K562 (cell line): ENCODE measurements around the gene SPDEF. TPM values are rescaled to one million over a fixed set of nuclear protein-coding genes. Genes with fewer than 3 reads are reported as not detected.

ENCODE experiments used
- BHLHE40 ChIP-seq: IDR thresholded peaks from 2 replicates; pipeline ENCODE4 v1.6.1; 2011; ENCODE audit warnings: low read length, improper control_type of control experiment
- CBFB ChIP-seq: sonication (generic); formaldehyde crosslinking; IDR thresholded peaks from 2 replicates; pipeline ENCODE4 v1.4.0; 2020; ENCODE audit warnings: mild to moderate bottlenecking, missing genetic modification reagents
- CHD4 ChIP-seq: fragments of 200-600 bp; sonication (generic); IDR thresholded peaks from 3 replicates; pipeline ENCODE4 v1.6.1; 2012; ENCODE audit warnings: low read depth, mild to moderate bottlenecking, mixed read lengths, low read length, inconsistent platforms; ENCODE audit not compliant: insufficient read depth, insufficient replicate concordance, poor library complexity, severe bottlenecking
- FOXA3 ChIP-seq, 2 experiments: fragments of 450-650 bp in 1 of 2; sonication (generic) in 1 of 2; formaldehyde crosslinking; IDR thresholded peaks in 1 of 2; conservative IDR thresholded peaks in 1 of 2; 2 replicates each; pipeline versions ENCODE4 v1.4.0 to v1.8.0; 2020 to 2022; ENCODE audit warnings: mild to moderate bottlenecking in 2 of 2, missing genetic modification reagents in 1 of 2
- MCM5 ChIP-seq: fragments of 450-650 bp; IDR thresholded peaks from 2 replicates; pipeline ENCODE4 v1.6.1; 2016; ENCODE audit warnings: low read depth
- NFIC ChIP-seq: fragments of 450-650 bp; IDR thresholded peaks from 2 replicates; pipeline ENCODE4 v1.6.1; 2017; ENCODE audit warnings: mild to moderate bottlenecking, inconsistent platforms
- SMARCE1 ChIP-seq: fragments of 450-650 bp; IDR thresholded peaks from 2 replicates; pipeline ENCODE4 v1.7.1; 2016; ENCODE audit warnings: mild to moderate bottlenecking
- ZNF12 ChIP-seq: sonication (generic); formaldehyde crosslinking; IDR thresholded peaks from 2 replicates; pipeline ENCODE4 v1.4.0; 2020; ENCODE audit warnings: mild to moderate bottlenecking, missing genetic modification reagents
- ZNF561 ChIP-seq: fragments of 450-650 bp; formaldehyde crosslinking; conservative IDR thresholded peaks from 2 replicates; pipeline ENCODE4 v1.4.0; 2020; ENCODE audit warnings: mild to moderate bottlenecking, moderate library complexity
- ZNF696 ChIP-seq: fragments of 250-450 bp; sonication (Bioruptor Pico); conservative IDR thresholded peaks from 2 replicates; pipeline ENCODE4 v1.4.0; 2020; ENCODE audit warnings: mild to moderate bottlenecking, moderate library complexity
- polyA plus RNA-seq, 8 experiments: library from polyadenylated mRNA; depleted of rRNA in 4 of 8; stranded (reverse) in 5 of 8; unstranded in 3 of 8; fragments of >200 nt; fragmentation: Nextera tagmentation in 2 of 8; fragmentation: Illumina TruSeq in 1 of 8; extraction: Ambion mirVana in 2 of 8; extraction: Trizol in 1 of 8; gene quantifications; 2 replicates each; pipeline versions ENCODE4 v1.2.1 to v1.2.3, GENCODE V29; 2011 to 2014; ENCODE audit warnings: inconsistent platforms in 1 of 8, missing spikeins in 1 of 8
- total RNA-seq, 7 experiments: library from RNA; depleted of rRNA in 6 of 7; stranded (reverse); fragments of >200 nt in 6 of 7; fragmentation: Illumina TruSeq in 2 of 7; extraction: Trizol in 2 of 7; gene quantifications; 2 replicates each; pipeline versions ENCODE4 v1.2.1 to v1.2.3, GENCODE V29; 2011 to 2021; ENCODE audit warnings: low replicate concordance in 1 of 7
- TF ChIP-seq, protein P1 (sequence below): fragments of 200-400 bp; formaldehyde crosslinking; IDR thresholded peaks from 2 replicates; pipeline ENCODE4 v1.6.1; 2017; ENCODE audit warnings: mild to moderate bottlenecking, low read depth, low read length, moderate library complexity
- TF ChIP-seq, protein P2 (sequence below): fragments of 250-450 bp; sonication (Bioruptor Pico); IDR thresholded peaks from 2 replicates; pipeline ENCODE4 v1.8.0; 2022; ENCODE audit warnings: moderate library complexity, mild to moderate bottlenecking, inconsistent platforms
- TF ChIP-seq, protein P3 (sequence below): sonication (generic); formaldehyde crosslinking; IDR thresholded peaks from 2 replicates; pipeline ENCODE4 v1.8.0; 2023; ENCODE audit warnings: mild to moderate bottlenecking, missing genetic modification reagents
- TF ChIP-seq, protein P4 (sequence below): IDR thresholded peaks from 2 replicates; pipeline ENCODE4 v1.6.1; 2012; ENCODE audit warnings: low read depth, low read length, improper control_type of control experiment, borderline replicate concordance
- TF ChIP-seq, protein P5 (sequence below): fragments of 450-650 bp; IDR thresholded peaks from 2 replicates; pipeline ENCODE4 v1.6.1; 2016; ENCODE audit warnings: borderline replicate concordance

Gene SPDEF
- total and polyA plus RNA-seq, 9 of the 15 experiments (the other 6 are each of a cell fraction or from before 2014, with no cell fraction given): 0.04 to 0.12 (median 0.11) TPM; not detected in 5

DNA sequence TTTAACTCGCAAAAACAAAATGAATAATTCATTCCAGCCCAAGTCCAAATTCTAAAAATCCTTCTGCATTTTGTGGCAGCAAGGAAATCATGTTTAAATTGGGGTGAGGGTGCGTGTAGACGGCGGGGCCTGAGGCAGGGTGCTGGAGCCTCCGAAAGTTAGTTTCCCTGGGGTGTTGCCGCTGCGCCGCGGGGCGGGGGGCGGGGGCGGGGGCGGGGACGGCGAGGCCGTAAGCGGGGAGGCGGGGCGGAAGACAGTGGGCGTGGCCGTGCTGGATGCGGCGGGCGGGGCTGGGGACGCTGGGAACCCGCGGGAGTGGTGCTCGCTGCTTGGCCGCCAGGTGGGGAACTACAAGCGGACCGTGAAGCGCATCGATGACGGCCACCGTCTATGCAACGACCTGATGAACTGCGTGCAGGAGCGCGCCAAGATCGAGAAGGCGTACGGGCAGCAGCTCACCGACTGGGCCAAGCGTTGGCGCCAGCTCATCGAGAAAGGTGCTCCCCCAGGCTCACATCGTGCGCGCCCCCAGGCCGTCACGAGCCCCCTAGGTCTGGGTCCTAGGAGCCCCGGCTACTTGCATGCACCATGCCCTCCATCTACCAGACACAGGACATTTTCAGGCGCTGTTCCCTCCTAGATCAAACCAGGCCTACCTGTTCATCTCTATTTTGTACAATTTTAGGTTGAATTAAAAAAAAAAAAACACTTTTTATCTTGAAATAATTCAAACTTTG lies 29.0 kb downstream of the SPDEF start (continued):
- TF ChIP-seq, protein P1, sequence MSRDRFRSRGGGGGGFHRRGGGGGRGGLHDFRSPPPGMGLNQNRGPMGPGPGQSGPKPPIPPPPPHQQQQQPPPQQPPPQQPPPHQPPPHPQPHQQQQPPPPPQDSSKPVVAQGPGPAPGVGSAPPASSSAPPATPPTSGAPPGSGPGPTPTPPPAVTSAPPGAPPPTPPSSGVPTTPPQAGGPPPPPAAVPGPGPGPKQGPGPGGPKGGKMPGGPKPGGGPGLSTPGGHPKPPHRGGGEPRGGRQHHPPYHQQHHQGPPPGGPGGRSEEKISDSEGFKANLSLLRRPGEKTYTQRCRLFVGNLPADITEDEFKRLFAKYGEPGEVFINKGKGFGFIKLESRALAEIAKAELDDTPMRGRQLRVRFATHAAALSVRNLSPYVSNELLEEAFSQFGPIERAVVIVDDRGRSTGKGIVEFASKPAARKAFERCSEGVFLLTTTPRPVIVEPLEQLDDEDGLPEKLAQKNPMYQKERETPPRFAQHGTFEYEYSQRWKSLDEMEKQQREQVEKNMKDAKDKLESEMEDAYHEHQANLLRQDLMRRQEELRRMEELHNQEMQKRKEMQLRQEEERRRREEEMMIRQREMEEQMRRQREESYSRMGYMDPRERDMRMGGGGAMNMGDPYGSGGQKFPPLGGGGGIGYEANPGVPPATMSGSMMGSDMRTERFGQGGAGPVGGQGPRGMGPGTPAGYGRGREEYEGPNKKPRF: no peak
- TF ChIP-seq NFIC (peak; percentile 60; the same call in 1 of the 2 replicates), MCM5 (no peak), ZNF12 (CRISPR knock-in tag) (no peak), ZNF561 (CRISPR knock-in tag) (no peak), SMARCE1 (no peak), FOXA3 (CRISPR knock-in tag; conservative IDR thresholded peaks at IDR 0.05 in 1 of 2, IDR thresholded peaks at IDR 0.05 in 1 of 2) (no peak), ZNF696 (CRISPR knock-in tag) (no peak), CHD4 (no peak), CBFB (CRISPR knock-in tag) (0 out of 2 replicates have a peak, but pooled peaks have one; percentile 71), BHLHE40 (no peak)
- TF ChIP-seq, protein P2, sequence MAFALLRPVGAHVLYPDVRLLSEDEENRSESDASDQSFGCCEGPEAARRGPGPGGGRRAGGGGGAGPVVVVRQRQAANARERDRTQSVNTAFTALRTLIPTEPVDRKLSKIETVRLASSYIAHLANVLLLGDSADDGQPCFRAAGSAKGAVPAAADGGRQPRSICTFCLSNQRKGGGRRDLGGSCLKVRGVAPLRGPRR (CRISPR knock-in tag): no peak
- TF ChIP-seq, protein P3, sequence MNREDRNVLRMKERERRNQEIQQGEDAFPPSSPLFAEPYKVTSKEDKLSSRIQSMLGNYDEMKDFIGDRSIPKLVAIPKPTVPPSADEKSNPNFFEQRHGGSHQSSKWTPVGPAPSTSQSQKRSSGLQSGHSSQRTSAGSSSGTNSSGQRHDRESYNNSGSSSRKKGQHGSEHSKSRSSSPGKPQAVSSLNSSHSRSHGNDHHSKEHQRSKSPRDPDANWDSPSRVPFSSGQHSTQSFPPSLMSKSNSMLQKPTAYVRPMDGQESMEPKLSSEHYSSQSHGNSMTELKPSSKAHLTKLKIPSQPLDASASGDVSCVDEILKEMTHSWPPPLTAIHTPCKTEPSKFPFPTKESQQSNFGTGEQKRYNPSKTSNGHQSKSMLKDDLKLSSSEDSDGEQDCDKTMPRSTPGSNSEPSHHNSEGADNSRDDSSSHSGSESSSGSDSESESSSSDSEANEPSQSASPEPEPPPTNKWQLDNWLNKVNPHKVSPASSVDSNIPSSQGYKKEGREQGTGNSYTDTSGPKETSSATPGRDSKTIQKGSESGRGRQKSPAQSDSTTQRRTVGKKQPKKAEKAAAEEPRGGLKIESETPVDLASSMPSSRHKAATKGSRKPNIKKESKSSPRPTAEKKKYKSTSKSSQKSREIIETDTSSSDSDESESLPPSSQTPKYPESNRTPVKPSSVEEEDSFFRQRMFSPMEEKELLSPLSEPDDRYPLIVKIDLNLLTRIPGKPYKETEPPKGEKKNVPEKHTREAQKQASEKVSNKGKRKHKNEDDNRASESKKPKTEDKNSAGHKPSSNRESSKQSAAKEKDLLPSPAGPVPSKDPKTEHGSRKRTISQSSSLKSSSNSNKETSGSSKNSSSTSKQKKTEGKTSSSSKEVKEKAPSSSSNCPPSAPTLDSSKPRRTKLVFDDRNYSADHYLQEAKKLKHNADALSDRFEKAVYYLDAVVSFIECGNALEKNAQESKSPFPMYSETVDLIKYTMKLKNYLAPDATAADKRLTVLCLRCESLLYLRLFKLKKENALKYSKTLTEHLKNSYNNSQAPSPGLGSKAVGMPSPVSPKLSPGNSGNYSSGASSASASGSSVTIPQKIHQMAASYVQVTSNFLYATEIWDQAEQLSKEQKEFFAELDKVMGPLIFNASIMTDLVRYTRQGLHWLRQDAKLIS (CRISPR knock-in tag): 0 out of 2 replicates have a peak, but pooled peaks have one; percentile 29
- TF ChIP-seq, protein P4, sequence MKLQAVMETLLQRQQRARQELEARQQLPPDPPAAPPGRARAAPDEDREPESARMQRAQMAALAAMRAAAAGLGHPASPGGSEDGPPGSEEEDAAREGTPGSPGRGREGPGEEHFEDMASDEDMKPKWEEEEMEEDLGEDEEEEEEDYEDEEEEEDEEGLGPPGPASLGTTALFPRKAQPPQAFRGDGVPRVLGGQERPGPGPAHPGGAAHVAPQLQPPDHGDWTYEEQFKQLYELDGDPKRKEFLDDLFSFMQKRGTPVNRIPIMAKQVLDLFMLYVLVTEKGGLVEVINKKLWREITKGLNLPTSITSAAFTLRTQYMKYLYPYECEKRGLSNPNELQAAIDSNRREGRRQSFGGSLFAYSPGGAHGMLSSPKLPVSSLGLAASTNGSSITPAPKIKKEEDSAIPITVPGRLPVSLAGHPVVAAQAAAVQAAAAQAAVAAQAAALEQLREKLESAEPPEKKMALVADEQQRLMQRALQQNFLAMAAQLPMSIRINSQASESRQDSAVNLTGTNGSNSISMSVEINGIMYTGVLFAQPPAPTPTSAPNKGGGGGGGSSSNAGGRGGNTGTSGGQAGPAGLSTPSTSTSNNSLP: no peak
- TF ChIP-seq, protein P5, sequence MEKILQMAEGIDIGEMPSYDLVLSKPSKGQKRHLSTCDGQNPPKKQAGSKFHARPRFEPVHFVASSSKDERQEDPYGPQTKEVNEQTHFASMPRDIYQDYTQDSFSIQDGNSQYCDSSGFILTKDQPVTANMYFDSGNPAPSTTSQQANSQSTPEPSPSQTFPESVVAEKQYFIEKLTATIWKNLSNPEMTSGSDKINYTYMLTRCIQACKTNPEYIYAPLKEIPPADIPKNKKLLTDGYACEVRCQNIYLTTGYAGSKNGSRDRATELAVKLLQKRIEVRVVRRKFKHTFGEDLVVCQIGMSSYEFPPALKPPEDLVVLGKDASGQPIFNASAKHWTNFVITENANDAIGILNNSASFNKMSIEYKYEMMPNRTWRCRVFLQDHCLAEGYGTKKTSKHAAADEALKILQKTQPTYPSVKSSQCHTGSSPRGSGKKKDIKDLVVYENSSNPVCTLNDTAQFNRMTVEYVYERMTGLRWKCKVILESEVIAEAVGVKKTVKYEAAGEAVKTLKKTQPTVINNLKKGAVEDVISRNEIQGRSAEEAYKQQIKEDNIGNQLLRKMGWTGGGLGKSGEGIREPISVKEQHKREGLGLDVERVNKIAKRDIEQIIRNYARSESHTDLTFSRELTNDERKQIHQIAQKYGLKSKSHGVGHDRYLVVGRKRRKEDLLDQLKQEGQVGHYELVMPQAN: no peak
